CD14-positive monocyte (primary cell): Measurements from ENCODE around the gene GTF2F2. TPM values are rescaled to one million over a fixed set of nuclear protein-coding genes. Genes with fewer than 3 reads are reported as not detected.

Experiments used
- DNase-seq, 3 donors: peaks; one replicate each; pipeline ENCODE4 v3.0.0-alpha.2; 2011 to 2022
- H2AFZ ChIP-seq: 2 replicates; pipeline ENCODE4 v1.6.0; 2012; ENCODE audit warnings: mild to moderate bottlenecking, low read depth, low read length, inconsistent platforms; ENCODE audit not compliant: insufficient read depth, poor library complexity, severe bottlenecking
- H3K27ac ChIP-seq, 2 donors: 1 replicate in 1 of 2; 2 replicates in 1 of 2; pipeline ENCODE4 v1.5.1; 2012 to 2013; ENCODE audit warnings: low read length in 2 of 2, control low read depth in 1 of 2, inconsistent platforms in 1 of 2, low read depth in 1 of 2, mild to moderate bottlenecking in 1 of 2
- H3K27me3 ChIP-seq, 2 donors: one replicate each; pipeline versions ENCODE4 v1.6.0 to v1.6.1; 2011 to 2013; ENCODE audit warnings: low read length in 2 of 2; ENCODE audit not compliant: control insufficient read depth in 2 of 2, insufficient read depth in 2 of 2
- H3K36me3 ChIP-seq, 2 donors: replicated peaks in 1 of 2; 1 replicate in 1 of 2; 2 replicates in 1 of 2; pipeline versions ENCODE4 v1.5.1 to v1.6.1; 2012 to 2013; ENCODE audit warnings: low read length in 2 of 2, control low read depth in 1 of 2, inconsistent platforms in 1 of 2, mild to moderate bottlenecking in 1 of 2; ENCODE audit not compliant: insufficient read depth in 2 of 2, control insufficient read depth in 1 of 2
- H3K4me1 ChIP-seq, 2 donors: 1 replicate in 1 of 2; 2 replicates in 1 of 2; pipeline versions ENCODE4 v1.5.1 to v1.6.1; 2012 to 2013; ENCODE audit warnings: low read length in 2 of 2, control low read depth in 1 of 2, inconsistent platforms in 1 of 2, mild to moderate bottlenecking in 1 of 2, moderate library complexity in 1 of 2; ENCODE audit not compliant: insufficient read depth in 2 of 2, control insufficient read depth in 1 of 2
- H3K4me2 ChIP-seq: replicated peaks from 2 replicates; pipeline ENCODE3; 2012; ENCODE audit warnings: low read length, moderate library complexity, mild to moderate bottlenecking; ENCODE audit not compliant: poor library complexity, severe bottlenecking; ENCODE audit errors: extremely low read depth
- H3K4me3 ChIP-seq, 3 experiments: fragments of 200-600 bp in 1 of 3; sonication (generic) in 1 of 3; replicated peaks in 1 of 3; 1 replicate in 2 of 3; 2 replicates in 1 of 3; pipeline ENCODE4 v1.5.1; 2011 to 2013; ENCODE audit warnings: low read length in 3 of 3, mild to moderate bottlenecking in 3 of 3, control low read depth in 2 of 3, low read depth in 2 of 3, inconsistent platforms in 1 of 3, moderate library complexity in 1 of 3
- H3K79me2 ChIP-seq: 2 replicates; pipeline ENCODE4 v1.6.0; 2012; ENCODE audit warnings: mild to moderate bottlenecking, control low read depth, inconsistent platforms, low read length, moderate library complexity; ENCODE audit not compliant: insufficient read depth
- H3K9ac ChIP-seq: 2 replicates; pipeline ENCODE4 v1.6.0; 2017; ENCODE audit warnings: low read length, mild to moderate bottlenecking; ENCODE audit not compliant: insufficient read depth, poor library complexity, severe bottlenecking
- H3K9me3 ChIP-seq, 2 donors: replicated peaks in 1 of 2; 1 replicate in 1 of 2; 2 replicates in 1 of 2; pipeline versions ENCODE4 v1.5.1 to v1.6.1; 2012 to 2013; ENCODE audit warnings: low read length in 2 of 2, control low read depth in 1 of 2; ENCODE audit not compliant: control insufficient read depth in 1 of 2, insufficient read depth in 1 of 2
- H4K20me1 ChIP-seq: 2 replicates; pipeline ENCODE4 v1.6.0; 2012; ENCODE audit warnings: mild to moderate bottlenecking, low read length, control low read depth, moderate library complexity; ENCODE audit not compliant: insufficient read depth
- H3K27ac Mint-ChIP-seq, 7 donors: one replicate each; pipeline ENCODE4 v1.8.0; 2020; ENCODE audit warnings: mild to moderate bottlenecking in 7 of 7, mixed read lengths in 7 of 7, moderate library complexity in 6 of 7, inconsistent platforms in 2 of 7
- H3K27me3 Mint-ChIP-seq, 3 donors: one replicate each; pipeline ENCODE4 v1.8.0; 2021 to 2022; ENCODE audit warnings: low read depth in 3 of 3, mild to moderate bottlenecking in 3 of 3, mixed read lengths in 3 of 3, moderate library complexity in 3 of 3, inconsistent platforms in 1 of 3
- H3K36me3 Mint-ChIP-seq, 2 donors: one replicate each; pipeline ENCODE4 v1.8.0; 2020; ENCODE audit warnings: mixed read lengths in 2 of 2, inconsistent platforms in 1 of 2, mild to moderate bottlenecking in 1 of 2
- H3K4me1 Mint-ChIP-seq: one replicate; pipeline ENCODE4 v1.8.0; 2020; ENCODE audit warnings: mild to moderate bottlenecking, mixed read lengths
- H3K4me3 Mint-ChIP-seq, 2 donors: one replicate each; pipeline ENCODE4 v1.8.0; 2020; ENCODE audit warnings: mild to moderate bottlenecking in 2 of 2, mixed read lengths in 2 of 2, moderate library complexity in 1 of 2
- H3K9me3 Mint-ChIP-seq, 7 donors: one replicate each; pipeline ENCODE4 v1.8.0; 2020 to 2022; ENCODE audit warnings: mixed read lengths in 7 of 7, mild to moderate bottlenecking in 6 of 7, moderate library complexity in 6 of 7, inconsistent platforms in 2 of 7
- CTCF ChIP-seq: fragments of 200-600 bp; IDR thresholded peaks from one replicate; pipeline ENCODE4 v1.8.0; 2022; ENCODE audit warnings: antibody characterized with exemption, mild to moderate bottlenecking
- WGBS: methylation state at CpG from one replicate; pipeline ENCODE4 v1.1.5; 2013; ENCODE audit warnings: missing lambda C conversion rate; ENCODE audit not compliant: insufficient coverage; 5-methylcytosine and 5-hydroxymethylcytosine counted together
- intact Hi-C, 2 donors: fragments of 100-400 bp; cut with micrococcal nuclease; formaldehyde crosslinking; loops; one replicate each; pipeline versions ENCODE4 v1.15.0 to v1.15.1; 2023
- polyA plus RNA-seq, 3 donors: library from polyadenylated mRNA; depleted of rRNA in 1 of 3; unstranded in 2 of 3; stranded (reverse) in 1 of 3; fragments of 300-500 nt in 2 of 3; fragments of >200 nt in 1 of 3; fragmentation: Illumina TruSeq in 2 of 3; gene quantifications; 1 replicate in 2 of 3; 2 replicates in 1 of 3; pipeline ENCODE4 v1.2.3, GENCODE V29; 2012 to 2021
- small RNA-seq: library from RNA; depleted of rRNA; stranded (forward); fragments of <200 nt; gene quantifications from one replicate; pipeline ENCODE3, GENCODE V24; 2012; ENCODE audit warnings: low read depth; ENCODE audit not compliant: insufficient read length

Gene GTF2F2
- polyA plus RNA-seq, 3 donors: 8.1 to 10.4 (median 8.5) TPM

GRCh38 chr13:45332831-45333219 lies 212.5 kb downstream of the GTF2F2 start:
- no peaks in the 10 kb centered on the region for H3K9me3 Mint-ChIP-seq
- peaks cover 0 to 3% (median 2%) of the 10 kb centered on the region in 3 donors for H3K27me3 Mint-ChIP-seq
- Histone ChIP-seq H3K9ac (no peak overlapping the region), H3K27ac (no peak overlapping the region), H3K4me3 (no peak overlapping the region), H3K27me3 (no peaks in the 10 kb centered on the region), H3K9me3 (no peaks in the 10 kb centered on the region), H3K4me2 (no peak overlapping the region), H3K36me3 (peaks cover 24% of the 10 kb centered on the region in 2 donors), H3K79me2 (peaks cover 47% of the 10 kb centered on the region), H2AFZ (no peak overlapping the region), H4K20me1 (peaks cover 52% of the 10 kb centered on the region), H3K4me1 (peaks cover 88 to 95% of the 10 kb centered on the region in 2 donors)
- H3K4me1 Mint-ChIP-seq: peaks cover 95% of the 10 kb centered on the region
- intact Hi-C loops: loop anchor here in 1 of 2 donors (10.0 kb wide), 1 partner anchor 712 kb away; no protein-coding TSS in a partner anchor
- no CpG with 5 or more reads among the region's 3 CpGs for WGBS
- DNase-seq: no peak
- peaks cover 39 to 46% of the 10 kb centered on the region in 2 donors for H3K36me3 Mint-ChIP-seq
- no peak overlapping the region for H3K4me3 Mint-ChIP-seq
- TF ChIP-seq CTCF: no peak
- peak overlapping the region in 4 of 7 donors; percentile 14 to 84 (median 54) for H3K27ac Mint-ChIP-seq

- TF ChIP-seq CTCF: no peak
- H3K9me3 Mint-ChIP-seq: no peaks in the 10 kb centered on the region
- Histone ChIP-seq H3K79me2 (peaks cover 53% of the 10 kb centered on the region), H3K4me2 (peak overlapping the region; percentile 12), H3K4me1 (peaks cover 93 to 100% of the 10 kb centered on the region in 2 donors), H3K36me3 (peaks cover 30% of the 10 kb centered on the region in 2 donors), H3K27ac (no peak overlapping the region), H3K9me3 (no peaks in the 10 kb centered on the region), H4K20me1 (peaks cover 58% of the 10 kb centered on the region), H2AFZ (no peak overlapping the region), H3K9ac (no peak overlapping the region), H3K27me3 (no peaks in the 10 kb centered on the region), H3K4me3 (no peak overlapping the region)
- peak overlapping the region in 1 of 2 donors; percentile 28 for H3K4me3 Mint-ChIP-seq
- H3K4me1 Mint-ChIP-seq: peaks cover 99% of the 10 kb centered on the region
- no peak for DNase-seq
- intact Hi-C loops: loop anchor here in 1 of 2 donors (10.0 kb wide), 1 partner anchor 711 kb away; no protein-coding TSS in a partner anchor
- peak overlapping the region; percentile 5 to 74 (median 49) for H3K27ac Mint-ChIP-seq
- WGBS: 38% methylated on average over 2 of the region's 3 CpGs
- H3K36me3 Mint-ChIP-seq: peaks cover 45 to 51% of the 10 kb centered on the region in 2 donors
- H3K27me3 Mint-ChIP-seq: peaks cover 0 to 2% (median 2%) of the 10 kb centered on the region in 3 donors
Observed at GRCh38 chr13:45333251-45333976, 213.1 kb downstream of the GTF2F2 start.

Small RNAs within 50 kb of the gene (small RNA-seq; reads per million reads assigned to genes)
- gene AL138693.1: not detected
- not detected for gene AL138963.2

Other genes with a start within 250 kb of the GTF2F2 start
- 1 to 10 TPM in 1 of 3 donors, under 1 TPM in 2; 0.83 to 1.1 (median 0.95) TPM for gene NUFIP1, start 131.0 kb upstream of the GTF2F2 start, polyA plus RNA-seq
- gene GPALPP1, start 131.0 kb upstream of the GTF2F2 start, polyA plus RNA-seq: 10 to 100 TPM in 2 of 3 donors, 1 to 10 TPM in 1; 9.4 to 13.7 (median 11.4) TPM
- under 1 TPM in 1 of 3 donors, not detected in 2; 0.12 TPM for gene KCTD4, start 80.5 kb downstream of the GTF2F2 start, polyA plus RNA-seq
- gene TPT1, start 220.7 kb downstream of the GTF2F2 start, polyA plus RNA-seq: 1,000 to 10,000 TPM; 2,102 to 5,638 (median 2,493) TPM